ENCODE results near the gene LIPT1.
A peak's percentile ranks its signal among the peaks of the same experiment; 100 is the strongest.
"Not testable (repeated sequence)": the region's sequence is repeated elsewhere in the genome, so short reads cannot be mapped to it uniquely, and the experiment has no call there.

Gene LIPT1

DNA sequence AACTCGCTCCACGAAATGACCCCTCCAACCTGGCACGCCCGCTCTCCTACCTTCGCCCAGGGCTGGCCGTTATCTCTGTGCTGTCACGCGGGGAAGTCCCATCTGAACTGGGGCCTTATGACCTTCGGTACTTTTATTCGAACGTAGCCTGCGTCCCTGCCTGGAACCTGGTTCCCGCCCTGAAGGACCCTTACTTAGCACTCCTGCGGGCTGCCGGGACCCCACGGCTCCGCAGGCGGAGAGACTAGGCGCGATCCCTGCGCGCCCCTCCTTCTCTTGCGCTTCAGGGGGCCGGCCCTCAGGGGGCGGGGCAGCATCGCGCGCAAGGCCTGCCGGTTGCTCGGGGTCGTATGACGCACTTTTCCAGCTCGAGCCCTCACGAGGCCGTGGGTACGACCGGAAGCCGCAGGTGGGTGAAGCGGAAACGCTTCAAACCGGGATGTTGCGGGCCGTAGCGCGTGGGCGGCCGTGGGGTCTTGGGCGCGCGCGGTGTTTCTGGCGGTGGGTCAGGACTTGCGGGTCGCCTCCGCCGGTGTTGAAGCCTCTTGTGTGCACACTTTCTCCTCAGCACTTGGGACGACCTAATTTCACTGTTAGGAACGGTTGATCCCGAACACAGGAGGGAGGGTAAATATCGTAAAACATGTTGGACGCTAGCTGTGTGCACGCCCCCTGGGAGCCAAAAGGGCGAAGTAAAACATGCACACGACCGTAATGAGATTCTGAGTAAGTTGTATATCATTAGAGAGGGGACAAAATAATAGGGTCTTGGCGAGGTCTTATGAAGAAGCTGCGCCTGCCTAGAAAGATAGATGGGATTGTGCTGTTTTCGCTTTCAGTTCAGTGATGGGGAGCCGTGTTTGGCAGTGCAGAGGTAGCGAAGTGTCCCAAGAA, at the start of gene LIPT1, which contains the start of gene TSGA10:
Gene LIPT1, plus strand, starts transcription at position 325 of the 894 bp plus-strand sequence. CDS start 6,991 bp downstream, outside the sequence.
Gene TSGA10, minus strand, starts transcription at position 300 of the 894 bp plus-strand sequence. CDS start 45,503 bp downstream, outside the sequence.
- peak; percentile 91 for DNase-seq

GRCh38 chr2:99106913-99107312, 47.9 kb upstream of the LIPT1 start:
- no peak for DNase-seq

GRCh38 chr2:99111236-99111635, 43.5 kb upstream of the LIPT1 start:
- DNase-seq, result no peak

DNA sequence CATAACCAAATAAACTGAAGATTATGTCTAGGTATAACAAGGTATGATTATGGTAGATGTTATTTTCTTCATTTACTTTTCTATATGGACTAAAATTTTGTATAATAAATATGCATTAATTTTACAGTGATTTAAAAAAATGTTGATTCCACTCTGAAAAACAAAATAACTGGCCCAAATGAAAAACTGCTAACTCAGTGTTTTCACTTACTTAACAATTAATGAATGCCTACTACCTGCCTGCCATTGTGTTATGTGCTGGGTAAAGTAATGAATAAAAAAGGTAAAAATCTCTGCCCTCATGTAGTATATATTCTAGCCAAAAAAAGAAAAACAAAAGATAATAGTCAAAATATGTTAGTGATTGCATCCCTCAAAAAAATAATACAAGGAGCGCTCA, 42.8 kb upstream of the LIPT1 start:
- DNase-seq, result no peak

DNA sequence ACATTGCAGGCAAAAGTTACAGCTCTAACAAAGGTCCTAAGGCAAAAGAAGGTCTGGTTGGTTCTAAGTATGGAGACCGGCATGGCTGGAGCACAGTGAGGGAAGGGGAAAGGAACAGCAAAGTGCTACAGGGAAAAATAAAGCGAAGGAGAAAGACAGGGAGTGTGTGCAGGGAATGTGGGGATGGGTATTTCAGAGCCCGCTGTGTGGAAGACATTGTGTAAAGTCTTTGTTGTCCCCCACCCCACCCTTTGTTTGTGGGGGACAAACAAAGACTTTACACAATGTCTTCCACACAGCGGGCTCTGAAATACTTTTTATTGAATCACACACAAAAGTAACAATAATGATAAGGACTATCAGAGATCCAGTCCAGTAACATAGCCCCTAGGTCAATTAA, 42.1 kb upstream of the LIPT1 start:
- DNase-seq, result no peak

DNA sequence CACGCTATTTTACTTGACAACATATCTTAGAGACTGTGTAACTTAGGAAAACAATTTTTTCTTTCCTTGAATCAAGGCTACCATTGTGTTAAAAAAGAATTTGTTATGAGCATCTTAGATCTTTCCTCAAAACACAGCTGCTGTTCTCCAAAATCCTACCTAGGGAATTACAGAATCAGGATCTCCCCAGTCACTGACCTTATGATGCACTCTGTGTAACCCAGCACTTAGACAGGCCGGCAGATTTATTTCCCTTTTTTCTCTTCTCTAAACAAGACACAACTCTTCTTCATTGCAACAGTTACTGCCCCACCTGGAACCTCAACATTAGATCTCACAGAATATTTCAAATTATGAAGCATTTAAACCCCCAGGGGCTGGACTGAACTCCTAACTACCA, 26.8 kb upstream of the LIPT1 start:
- no peak for DNase-seq

- DNase-seq, result not testable (repeated sequence)
Measured at GRCh38 chr2:99135044-99135556, 19.7 kb upstream of the LIPT1 start.

DNA sequence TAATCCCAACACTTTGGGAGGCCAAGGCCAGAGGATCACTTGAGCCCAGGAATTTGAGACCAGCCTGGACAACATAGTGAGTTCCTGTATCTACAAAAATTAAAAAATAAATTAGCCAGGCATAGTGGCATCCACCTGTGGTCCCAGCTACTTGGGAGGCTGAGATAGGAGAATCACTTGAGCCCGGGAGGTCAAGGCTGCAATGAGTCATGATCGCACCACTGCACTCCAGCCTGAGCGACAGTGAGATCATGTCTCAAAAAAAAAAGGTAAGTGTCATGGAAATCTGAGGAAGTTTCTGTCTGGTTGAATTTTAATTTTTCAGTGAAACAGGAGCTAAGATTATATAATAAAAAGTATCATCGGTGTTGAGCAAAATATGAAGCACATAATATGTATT, 15.8 kb upstream of the LIPT1 start:
- no peak for DNase-seq

DNA sequence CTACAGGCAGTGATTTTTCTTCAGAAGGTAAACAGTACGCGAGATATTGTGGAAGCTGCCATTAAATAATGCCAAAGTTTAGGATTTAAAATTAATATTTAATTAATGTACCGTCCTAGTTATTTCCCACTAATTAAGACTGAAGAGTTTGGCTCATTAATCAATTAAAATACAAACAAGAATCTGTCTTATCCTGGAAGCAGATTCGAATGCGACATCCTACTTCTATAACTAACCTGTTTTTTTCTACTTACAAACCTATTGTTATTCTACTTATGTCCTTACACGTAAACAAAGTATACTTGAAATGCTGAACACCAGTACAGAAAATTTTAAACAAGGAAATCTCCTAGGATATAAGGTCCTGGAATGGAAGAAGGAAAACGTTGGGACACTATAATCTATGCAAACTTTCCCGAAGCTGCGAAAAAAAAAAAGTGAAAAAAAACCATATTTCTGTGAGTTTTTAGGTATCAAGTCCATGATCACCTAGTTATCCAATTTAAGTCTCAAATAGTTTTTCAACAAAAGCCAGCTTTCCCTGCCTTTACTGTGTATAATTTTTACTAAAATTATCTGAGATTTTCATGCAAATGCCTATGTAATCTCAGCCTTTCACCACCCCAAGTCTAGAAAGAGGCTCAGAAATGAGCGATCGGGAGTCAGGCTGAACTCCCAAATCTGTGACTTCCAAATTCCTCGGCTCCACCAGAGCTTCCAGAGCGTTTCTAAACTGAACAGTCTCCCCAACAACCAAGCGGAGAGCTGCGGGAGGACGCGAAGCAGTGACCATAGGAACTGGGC, 14.5 kb upstream of the LIPT1 start:
- DNase-seq, result no peak

GRCh38 chr2:99140860-99141109, 14.0 kb upstream of the LIPT1 start:
- DNase-seq, result no peak

GRCh38 chr2:99141110-99142108, 13.4 kb upstream of the LIPT1 start, which contains the start of gene C2orf15:
Gene C2orf15 (plus strand): TSS chr2:99141707. CDS start chr2:99150559, 8,852 bp downstream.
- peak; percentile 98 for DNase-seq

GRCh38 chr2:99150706-99151105, 4.1 kb upstream of the LIPT1 start:
- DNase-seq, result no peak

GRCh38 chr2:99152199-99152895, 2.4 kb upstream of the LIPT1 start:
- no peak for DNase-seq

GRCh38 chr2:99153921-99154604, 704 bp upstream of the LIPT1 start:
- no peak for DNase-seq

DNA sequence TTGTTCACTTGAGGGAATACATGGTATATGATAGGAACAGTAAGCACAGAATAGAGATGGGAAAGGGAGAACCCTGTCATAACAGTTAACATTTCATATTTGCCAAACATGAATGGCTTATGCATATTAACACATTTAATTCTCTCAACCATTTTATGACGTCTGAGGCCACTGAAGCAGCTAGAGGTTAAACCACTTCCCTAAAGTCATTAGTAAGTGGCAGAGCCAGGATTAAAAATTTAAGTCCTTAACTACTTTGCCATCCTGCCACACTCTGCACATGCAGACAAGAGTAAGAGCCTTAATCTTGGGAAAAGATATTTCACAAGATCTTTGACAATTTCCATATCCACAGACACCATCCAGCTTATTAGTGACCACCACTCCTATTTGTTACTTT, 2.1 kb downstream of the LIPT1 start:
- no peak for DNase-seq

GRCh38 chr2:99158599-99158998, 3.8 kb downstream of the LIPT1 start:
- no peak for DNase-seq

- no peak for DNase-seq
Measured at GRCh38 chr2:99159594-99159993, 4.8 kb downstream of the LIPT1 start.

- DNase-seq, result no peak
Measured at GRCh38 chr2:99166218-99166617, 11.5 kb downstream of the LIPT1 start.

DNA sequence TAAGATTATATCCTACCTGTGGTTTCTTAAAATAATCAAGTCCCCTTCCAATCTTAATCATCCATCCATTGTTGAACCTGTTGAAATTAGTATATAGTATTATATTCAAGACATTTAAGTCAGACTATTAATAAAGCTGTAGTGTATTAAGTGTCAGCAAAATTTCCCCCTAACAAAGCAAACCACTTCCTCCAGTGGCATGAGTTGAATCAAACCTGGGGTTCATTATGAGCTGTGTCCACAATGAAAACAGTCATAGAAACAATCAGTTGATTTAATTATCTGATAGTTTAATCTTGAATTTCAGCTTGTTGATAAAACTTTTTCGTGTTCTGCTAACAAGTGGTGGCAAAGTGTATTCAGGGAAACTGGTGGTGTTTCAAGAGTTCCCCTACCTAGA, 14.8 kb downstream of the LIPT1 start:
- DNase-seq, result no peak

- DNase-seq, result no peak
Measured at GRCh38 chr2:99171377-99172140, 16.8 kb downstream of the LIPT1 start.

Measured in CD4-positive, alpha-beta T cell treated with Interleukin-21 for 1 hour (primary cell).